ENCODE measurements around the gene PEAR1. TPM values are rescaled to one million over a fixed set of nuclear protein-coding genes. Genes with fewer than 3 reads are reported as not detected.

PEAR1 gene
- 2.1 and 3.9 TPM in 2 replicates for total RNA-seq

DNA sequence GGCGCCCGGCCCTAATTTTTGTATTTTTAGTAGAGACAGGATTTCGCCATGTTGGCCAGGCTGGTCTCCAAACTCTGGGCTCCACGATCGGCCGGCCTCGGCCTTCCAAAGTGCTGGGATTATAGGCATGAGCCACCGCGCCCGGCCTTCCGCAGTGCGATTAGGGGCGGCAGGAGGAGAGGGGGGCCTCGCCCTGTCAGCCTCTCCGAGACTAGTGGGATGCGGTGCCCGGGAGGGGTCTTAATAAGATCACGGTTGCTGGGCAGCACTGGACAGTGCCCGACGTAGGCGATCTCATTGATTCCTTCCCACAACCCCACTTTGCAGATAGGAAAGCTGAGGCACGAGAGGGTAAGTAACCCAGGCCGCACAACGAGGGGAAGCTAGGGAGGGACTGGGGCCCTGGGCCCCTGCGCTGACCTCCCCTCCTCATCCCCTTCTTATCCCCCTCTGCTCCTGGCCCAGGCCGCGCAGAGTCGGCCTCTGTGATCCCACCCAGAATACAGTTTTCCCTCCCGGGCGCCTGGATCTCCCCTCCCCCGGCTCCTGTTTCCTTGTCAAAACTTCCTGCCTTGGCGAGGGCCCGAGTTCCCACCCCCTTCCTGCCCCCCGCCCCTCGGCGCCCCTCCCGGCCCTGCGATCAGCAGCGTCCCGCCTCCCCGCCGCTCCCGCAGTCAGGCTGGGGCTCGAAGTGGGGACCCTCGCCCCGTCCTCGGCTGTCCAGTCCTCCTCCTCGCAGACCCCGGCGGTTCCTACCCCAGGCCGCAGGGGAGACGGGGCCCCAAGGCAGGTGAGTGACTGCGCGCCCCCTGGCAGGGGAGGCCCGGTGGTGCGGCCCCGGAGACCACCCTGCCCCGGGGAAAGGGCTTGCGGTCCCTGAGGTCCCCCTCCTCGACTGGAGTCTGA, at the start of gene PEAR1:
PEAR1 (plus strand) TSS at position 671 of the 906 bp plus-strand sequence. CDS start 10,209 bp downstream, outside the sequence.
- DNase-seq (ENCODE audit: low read depth), result no peak

DNA sequence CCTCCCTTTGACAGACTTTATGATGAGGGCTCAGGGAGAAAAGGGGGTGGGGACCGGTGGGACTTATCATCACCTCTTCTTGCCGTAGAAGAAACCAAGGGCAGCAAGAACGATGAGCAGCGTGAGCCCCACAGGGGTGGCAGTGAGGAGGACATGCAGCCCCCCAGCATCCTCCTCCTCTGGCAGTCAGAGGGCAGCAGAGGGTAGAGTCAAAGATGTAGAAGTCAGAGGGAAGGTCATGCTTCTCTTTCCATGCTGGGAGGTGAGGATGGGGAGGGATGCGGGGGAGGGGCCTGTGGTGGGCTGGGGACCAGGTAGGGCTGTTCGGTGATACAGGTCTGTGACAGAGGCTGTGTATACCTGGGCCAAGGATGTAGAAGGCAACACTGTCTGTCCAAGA, 49.4 kb upstream of the PEAR1 start:
- DNase-seq (ENCODE audit: low read depth), result no peak

- no peak for DNase-seq (ENCODE audit: low read depth)
Observed at GRCh38 chr1:156844638-156845037, 48.9 kb upstream of the PEAR1 start.

DNA sequence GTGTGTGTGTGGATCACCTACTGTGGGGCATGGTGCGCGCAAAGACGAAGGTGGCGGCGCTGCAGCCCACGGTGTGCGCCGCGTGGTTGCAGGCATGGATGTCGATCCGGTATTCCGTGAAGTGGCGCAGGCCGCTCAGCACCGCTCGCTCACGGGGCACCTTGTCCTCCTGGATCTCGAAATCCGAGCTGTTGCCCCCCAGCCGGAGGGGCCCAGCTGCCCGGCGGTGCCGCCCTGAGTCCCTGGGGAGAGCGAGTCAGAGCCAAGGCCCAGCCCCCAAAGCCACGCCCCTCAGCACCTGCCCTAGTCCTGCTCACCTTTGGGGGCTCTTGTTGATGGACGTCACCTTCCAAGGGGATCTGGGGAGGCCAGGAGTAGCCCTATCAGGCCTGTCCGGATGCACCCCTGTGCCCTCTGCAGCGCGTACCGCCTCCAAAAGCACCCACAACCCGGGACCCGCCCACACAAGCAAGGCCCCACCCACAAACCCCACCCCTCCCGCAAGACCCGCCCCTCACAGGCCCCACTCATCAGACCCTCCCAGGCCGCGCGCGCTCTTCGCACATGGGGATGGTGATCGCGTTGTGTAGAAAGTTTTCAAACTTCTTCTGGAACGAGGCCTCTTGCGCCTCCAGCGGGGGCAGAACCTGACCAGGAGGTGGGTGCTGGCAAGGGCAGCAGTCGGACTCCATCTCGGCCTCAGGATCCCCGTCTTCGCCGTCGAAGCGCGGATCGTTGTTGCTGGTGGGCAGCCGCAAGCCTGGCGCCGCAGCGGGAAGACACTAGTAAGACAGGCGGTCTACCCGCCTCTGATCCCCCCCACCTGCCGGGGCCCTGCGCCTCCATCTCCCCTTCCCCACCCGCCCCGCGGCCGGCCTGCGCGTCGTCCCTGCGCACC, 48.2 kb upstream of the PEAR1 start:
- DNase-seq (ENCODE audit: low read depth), result no peak

GRCh38 chr1:156845953-156846545, 47.5 kb upstream of the PEAR1 start:
- DNase-seq (ENCODE audit: low read depth), result no peak

- DNase-seq (ENCODE audit: low read depth), result no peak
Observed at GRCh38 chr1:156846643-156847042, 46.9 kb upstream of the PEAR1 start.

DNA sequence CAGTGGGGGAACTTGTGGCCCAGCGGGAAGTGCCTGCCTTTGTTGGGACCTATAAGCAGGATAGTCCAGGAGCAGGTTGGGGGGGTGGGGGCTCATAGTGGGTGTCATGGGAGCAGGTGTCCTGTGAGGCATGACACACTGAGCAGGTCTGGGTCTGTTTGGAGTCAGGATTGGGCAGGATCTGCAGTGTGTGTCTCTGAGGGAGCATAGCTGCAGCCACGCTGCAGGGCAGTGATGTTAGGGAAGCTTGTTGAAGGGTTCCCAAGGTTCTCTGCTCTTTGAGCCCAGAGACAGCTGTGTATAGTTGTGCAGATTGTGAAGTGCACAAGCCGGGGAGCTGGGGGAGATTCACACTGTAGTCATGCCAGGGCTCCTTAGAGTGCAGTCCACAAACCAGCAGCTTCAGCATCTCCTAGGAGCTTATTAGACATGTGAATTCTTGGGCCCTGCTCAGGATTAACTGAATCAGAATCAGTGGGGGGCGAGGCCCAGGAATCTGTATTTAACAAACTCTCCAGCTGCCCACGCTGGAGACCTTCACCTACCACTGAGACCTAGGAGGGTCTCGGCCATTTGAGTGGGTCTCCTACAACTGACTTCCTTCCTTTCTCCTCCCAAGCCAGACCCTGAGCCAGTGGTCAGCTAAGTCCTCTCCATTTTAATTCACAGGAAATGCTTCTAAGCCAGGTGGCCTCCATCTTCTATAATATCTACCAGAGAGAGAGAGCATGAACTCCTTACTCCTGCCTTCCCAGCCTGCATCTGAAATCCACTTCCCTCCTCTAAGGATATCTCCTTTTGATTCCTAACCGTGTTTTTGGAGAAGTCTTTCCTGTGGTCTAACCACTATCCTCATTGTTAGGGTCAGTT, 45.7 kb upstream of the PEAR1 start:
- no peak for DNase-seq (ENCODE audit: low read depth)

- DNase-seq (ENCODE audit: low read depth), result no peak
Observed at GRCh38 chr1:156848461-156849150, 44.9 kb upstream of the PEAR1 start.

- DNase-seq (ENCODE audit: low read depth), result no peak
Observed at GRCh38 chr1:156849151-156849496, 44.4 kb upstream of the PEAR1 start.

DNA sequence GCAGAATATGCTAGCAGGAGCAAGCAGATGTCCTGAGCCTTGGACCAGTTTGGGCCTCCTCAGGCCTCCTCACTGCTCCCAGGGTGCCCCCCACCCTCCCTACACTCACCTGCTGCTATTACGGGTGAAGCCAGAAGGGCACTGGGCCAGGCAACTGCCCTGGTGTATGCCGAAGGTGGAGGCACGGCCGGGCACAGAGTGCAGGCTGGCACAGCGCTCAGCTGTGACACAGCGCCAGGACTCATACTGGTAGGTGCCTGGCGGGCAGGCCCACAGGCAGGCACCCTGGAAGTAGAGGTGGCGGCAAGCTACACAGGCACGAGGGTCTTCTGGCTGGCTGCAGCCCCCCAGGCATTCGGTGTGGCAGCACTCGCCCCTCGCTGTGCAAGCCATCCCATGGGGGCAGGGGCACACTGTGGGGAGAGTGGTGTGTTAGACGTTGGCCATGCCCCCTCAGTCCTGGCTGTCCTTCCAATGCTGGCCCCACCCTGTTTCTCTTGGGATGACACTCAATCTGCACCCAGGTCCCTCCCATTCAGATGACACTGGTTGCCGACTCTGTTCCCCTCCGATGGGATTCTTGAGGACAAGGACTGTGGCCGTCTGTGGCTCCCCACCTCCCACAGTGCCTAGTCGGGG, 41.6 kb upstream of the PEAR1 start:
- DNase-seq (ENCODE audit: low read depth), result no peak

- no peak for DNase-seq (ENCODE audit: low read depth)
Observed at GRCh38 chr1:156852418-156852874, 41.1 kb upstream of the PEAR1 start.

GRCh38 chr1:156853761-156854160, 39.8 kb upstream of the PEAR1 start:
- DNase-seq (ENCODE audit: low read depth), result no peak

DNA sequence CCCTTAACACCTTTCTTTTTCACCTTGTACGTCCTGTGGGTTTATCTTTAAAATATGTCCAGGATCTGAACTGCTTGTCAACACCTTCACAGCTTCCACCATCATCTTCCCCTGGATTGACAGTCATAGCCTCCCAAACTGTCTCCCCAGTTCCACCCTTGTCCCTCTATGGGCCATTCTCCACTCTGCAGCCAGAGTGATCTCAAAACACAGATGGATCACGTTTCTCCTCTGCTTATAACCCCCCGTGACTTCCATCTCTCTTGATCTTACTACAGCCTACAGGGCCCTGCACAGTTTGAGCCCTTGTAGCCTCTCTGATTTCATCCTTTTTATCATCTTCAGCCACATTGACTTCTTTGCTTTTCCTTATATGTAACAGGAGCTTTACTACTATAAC, 38.9 kb upstream of the PEAR1 start:
- no peak for DNase-seq (ENCODE audit: low read depth)

GRCh38 chr1:156856282-156856785, 37.2 kb upstream of the PEAR1 start:
- DNase-seq (ENCODE audit: low read depth), result no peak

GRCh38 chr1:156857532-156857931, 36.0 kb upstream of the PEAR1 start:
- no peak for DNase-seq (ENCODE audit: low read depth)

- no peak for DNase-seq (ENCODE audit: low read depth)
Observed at GRCh38 chr1:156858555-156858956, 35.0 kb upstream of the PEAR1 start.

GRCh38 chr1:156858959-156859522, 34.5 kb upstream of the PEAR1 start, which contains the start of gene INSRR:
Gene INSRR, minus strand, starts transcription at chr1:156859117. Its CDS starts 496 bp downstream, at chr1:156858621.
- DNase-seq (ENCODE audit: low read depth), result no peak

GRCh38 chr1:156859523-156860112, 33.9 kb upstream of the PEAR1 start:
- no peak for DNase-seq (ENCODE audit: low read depth)

DNA sequence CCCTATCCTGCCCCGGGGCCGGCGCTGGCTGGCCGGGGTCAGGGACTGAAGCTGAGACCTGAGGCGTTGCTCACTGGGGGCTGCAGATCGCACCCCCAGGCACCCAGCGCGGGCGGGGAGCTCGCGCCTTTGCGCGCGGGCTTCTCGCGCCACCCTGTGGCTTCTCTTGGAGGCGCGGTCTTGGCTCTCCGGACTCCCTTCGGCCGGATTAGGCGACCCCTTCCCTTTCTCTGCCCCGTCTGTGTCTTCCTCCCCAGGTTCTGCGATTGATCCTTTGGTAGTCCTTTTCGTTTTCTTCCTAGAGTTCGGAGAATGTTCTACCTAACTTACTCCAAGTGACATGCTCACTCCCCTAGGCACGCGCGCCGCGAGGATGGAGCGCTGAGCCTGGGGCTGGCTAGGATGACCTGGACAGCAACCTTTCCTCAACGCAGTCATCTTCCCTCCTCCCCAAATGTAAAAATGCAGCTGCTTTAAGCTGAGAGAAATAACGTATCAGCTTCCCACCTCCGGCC, 33.3 kb upstream of the PEAR1 start:
- no peak for DNase-seq (ENCODE audit: low read depth)
